Vagina (tissue), 2 donors: ENCODE data around the gene ARHGAP31.

ENCODE experiments used
- POLR2A ChIP-seq, 2 donors: fragments of 450-650 bp; IDR thresholded peaks; one replicate each; pipeline ENCODE4 v1.6.1; 2017; ENCODE audit warnings: antibody characterized with exemption in 2 of 2, mild to moderate bottlenecking in 2 of 2, moderate library complexity in 2 of 2
- TF ChIP-seq, protein P1 (sequence below), 3 experiments: fragments of 450-650 bp in 2 of 3; fragments of 200-600 bp in 1 of 3; sonication (generic) in 1 of 3; IDR thresholded peaks; one replicate each; pipeline ENCODE4 v1.5.1; 2017 to 2019; ENCODE audit warnings: antibody characterized with exemption in 3 of 3, mild to moderate bottlenecking in 2 of 3, moderate library complexity in 2 of 3

DNA sequence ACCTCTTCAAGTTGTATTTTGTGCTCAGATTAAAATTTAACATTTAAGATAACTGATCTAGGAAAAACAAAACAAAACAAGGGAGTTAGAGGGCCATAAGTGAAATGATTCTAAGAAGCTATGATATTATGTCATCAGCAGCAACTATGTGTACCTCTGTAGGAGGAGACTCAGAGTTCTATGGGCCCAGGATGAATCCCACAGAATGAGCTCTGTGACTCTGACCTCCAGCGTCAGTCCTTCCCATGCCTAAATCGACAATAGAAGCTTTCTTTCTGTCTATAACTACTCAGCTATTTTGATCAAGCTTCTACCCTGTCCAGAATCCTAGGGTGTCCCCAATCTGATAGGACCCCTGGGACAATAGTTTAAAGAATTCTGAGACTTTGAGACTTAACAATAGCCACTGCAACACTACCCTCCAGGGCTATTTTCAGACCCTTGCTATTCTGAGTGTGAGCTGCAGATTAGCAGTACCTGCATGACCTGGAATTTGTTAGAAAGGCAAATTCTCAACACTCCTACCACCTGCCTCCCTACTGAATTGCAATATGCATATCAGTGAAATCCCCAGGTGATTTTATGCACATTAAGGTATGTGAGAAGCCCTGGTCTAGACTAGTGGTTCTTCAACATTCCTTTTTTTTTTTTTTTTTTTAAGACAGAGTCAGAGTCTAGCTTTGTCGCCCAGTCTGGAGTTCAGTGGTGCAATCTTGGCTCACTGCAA lies 66.7 kb downstream of the ARHGAP31 start:
- TF ChIP-seq, protein P1, sequence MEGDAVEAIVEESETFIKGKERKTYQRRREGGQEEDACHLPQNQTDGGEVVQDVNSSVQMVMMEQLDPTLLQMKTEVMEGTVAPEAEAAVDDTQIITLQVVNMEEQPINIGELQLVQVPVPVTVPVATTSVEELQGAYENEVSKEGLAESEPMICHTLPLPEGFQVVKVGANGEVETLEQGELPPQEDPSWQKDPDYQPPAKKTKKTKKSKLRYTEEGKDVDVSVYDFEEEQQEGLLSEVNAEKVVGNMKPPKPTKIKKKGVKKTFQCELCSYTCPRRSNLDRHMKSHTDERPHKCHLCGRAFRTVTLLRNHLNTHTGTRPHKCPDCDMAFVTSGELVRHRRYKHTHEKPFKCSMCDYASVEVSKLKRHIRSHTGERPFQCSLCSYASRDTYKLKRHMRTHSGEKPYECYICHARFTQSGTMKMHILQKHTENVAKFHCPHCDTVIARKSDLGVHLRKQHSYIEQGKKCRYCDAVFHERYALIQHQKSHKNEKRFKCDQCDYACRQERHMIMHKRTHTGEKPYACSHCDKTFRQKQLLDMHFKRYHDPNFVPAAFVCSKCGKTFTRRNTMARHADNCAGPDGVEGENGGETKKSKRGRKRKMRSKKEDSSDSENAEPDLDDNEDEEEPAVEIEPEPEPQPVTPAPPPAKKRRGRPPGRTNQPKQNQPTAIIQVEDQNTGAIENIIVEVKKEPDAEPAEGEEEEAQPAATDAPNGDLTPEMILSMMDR (IDR thresholded peaks at IDR 0.05): no peak
- TF ChIP-seq POLR2A (IDR thresholded peaks at IDR 0.05): no peak
